NCI-H187 treated with DMSO at 0.1 percent for 48 hours (cell line): ENCODE data around the gene OPTN.
"Not testable (repeated sequence)": the region's sequence is repeated elsewhere in the genome, so short reads cannot be mapped to it uniquely, and the experiment has no call there.

ENCODE experiments used
- DNase-seq: peaks from one replicate; lab custom pipeline; 2025; lab: John Stamatoyannopoulos, UW

Gene OPTN

DNA sequence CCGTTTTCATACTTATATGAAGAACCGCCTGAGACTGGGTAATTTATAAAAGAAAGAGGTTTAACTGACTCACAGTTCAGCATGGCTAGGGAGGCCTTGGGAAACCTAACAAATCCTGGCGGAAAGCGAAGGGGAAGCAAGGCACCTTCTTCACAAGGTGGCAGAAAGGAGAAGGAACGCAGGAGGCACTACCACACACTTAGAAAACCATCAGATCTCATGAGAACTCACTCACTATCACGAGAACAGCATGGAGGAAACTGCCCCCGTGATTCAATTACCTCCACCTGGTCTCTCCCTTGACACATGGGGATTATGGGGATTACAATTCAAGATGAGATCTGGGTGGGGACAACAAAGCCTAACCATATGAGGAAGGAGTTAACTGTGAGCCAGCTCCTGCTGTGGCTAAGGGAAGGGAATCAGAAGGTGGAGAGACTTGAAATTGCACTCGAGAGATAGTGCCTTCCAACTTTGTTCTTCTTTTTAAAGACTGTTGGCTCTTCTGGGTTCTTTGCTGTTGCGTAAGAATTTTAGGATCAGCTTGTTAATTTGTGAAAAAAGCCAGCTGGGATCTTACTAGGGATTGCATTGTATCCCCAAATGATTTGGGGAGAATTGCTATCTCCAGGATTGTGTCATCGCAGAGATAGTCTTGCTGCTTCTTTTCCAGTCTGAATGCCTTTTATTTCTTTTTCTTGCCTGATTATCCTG, 21.0 kb downstream of the OPTN start:
- no peak for DNase-seq

DNA sequence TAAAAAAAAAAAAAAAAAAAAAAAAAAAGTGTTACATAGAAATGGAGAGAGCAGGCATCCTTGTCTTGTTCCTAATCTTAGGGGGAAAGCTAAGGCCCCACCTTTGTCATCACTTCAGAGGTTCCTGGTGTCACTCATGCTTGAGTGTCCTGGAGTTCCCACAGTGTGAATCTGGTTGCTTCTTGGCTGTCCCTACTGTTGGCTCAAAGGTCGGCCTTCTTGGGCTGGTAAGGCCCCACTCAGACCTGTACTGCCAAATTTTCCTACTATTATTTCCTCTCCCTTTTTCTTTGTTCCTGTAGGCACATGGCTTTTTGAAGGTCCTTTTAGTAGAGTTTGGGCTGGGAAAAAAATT, 21.5 kb downstream of the OPTN start:
- DNase-seq, result no peak

DNA sequence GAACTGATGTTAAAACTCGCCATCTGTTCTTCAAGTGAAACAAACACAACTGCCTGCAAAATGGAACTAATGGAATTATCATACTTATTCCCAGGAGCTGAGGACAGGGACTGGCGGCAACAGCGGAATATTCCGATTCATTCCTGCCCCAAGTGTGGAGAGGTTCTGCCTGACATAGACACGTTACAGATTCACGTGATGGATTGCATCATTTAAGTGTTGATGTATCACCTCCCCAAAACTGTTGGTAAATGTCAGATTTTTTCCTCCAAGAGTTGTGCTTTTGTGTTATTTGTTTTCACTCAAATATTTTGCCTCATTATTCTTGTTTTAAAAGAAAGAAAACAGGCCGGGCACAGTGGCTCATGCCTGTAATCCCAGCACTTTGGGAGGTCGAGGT, 36.7 kb downstream of the OPTN start:
- DNase-seq, result no peak

DNA sequence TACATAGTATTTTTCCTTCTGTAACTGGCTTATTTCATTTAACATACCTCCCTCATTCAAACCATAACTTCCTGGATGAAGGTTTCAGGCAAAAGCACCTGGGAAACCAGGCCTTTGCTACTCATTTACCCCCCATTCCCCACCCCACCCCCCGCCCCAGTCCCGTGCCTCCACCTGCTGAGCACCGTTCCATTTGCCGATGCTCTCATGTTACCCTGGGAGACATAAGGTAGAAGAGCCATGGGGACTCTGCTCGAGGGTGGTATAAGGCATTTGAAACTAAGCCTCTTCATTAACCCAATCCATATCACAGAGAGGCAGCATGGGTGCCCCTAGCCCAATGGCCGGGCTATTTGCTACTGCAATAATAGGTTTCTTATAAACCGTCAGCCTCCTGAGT, 39.2 kb downstream of the OPTN start:
- no peak for DNase-seq

DNA sequence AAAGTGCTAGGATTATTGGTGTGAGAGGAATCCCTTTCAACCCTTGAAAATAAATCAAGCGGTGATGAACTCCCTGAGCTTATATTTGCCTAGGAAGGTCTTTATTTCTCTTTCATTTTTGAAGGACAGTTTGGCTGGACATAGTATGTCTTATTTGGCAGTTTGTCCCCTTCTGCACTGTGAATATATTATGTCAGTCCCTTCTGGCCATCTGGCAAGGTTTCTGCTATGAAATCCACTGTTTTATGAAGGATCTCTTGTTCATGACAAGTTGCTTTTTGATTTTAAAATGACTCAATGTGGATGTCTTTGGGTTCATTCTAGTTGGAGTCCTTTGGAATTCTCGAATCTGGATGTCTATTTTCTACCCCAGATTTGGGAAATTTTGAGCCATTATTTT, 39.7 kb downstream of the OPTN start:
- DNase-seq, result no peak

DNA sequence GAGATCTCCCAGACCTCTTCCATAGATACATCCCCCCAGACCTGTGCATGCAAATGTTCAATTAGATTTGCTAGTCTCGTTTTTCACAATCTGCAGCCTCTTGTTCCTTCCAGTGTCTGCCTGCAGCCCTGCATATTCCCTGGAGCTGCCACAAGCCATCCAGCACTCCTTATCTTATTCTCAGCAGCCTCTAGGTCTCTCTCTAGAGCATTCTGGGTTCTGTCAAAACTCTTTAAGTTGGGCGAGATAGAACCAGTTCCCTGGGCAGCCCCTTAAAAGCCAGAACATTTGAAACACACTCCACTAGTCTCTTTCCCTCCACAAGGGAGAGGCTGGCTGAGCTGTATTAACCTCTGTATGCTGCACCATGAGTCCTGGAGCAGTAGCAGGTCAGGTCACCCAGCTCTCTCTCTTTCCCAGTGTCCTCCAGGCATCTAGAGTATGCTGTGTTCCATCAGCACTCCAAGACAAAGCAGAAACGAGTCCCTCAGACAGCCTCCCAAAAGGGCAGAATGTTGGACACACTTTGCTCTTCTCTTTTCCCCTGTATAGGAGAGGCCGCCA, 40.7 kb downstream of the OPTN start:
- no peak for DNase-seq

DNA sequence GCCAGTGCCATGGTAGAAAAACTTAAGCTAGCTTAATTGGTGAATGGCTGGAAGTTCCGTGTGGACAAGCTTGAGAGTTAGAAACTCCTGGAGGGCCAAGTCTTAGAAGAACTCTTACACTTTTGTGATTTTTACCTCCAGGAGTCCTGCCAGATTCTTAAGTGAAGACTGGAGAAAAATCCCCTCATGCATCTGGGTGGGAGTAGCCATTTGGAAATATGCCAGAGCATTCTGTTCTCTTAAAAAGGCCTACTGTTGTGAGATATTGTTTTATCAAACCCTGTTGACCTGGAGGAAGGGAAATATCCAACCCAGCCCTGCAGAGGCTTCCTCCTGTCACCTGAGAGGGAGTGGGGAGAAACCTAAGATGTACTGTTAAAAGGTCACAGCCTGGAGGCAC, 43.8 kb downstream of the OPTN start:
- no peak for DNase-seq

DNA sequence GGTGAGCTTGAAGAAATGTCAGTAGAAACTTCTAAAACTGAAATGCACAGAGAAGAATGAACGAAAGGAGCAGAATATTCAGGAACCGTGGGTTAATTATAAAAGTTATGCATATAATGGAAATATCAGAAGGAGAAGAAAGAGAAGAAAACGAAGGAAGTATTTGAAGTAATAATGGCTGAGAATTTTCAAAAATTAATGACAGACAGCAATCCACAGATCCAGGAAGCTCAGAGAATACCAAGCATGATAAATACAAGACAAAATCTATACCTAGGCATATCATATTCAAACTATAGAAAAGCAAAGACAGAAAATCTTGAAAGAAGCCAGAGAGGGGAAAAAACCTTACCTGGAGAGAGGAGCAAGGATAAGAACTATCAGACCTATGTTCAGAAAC, 44.9 kb downstream of the OPTN start:
- DNase-seq, result no peak

DNA sequence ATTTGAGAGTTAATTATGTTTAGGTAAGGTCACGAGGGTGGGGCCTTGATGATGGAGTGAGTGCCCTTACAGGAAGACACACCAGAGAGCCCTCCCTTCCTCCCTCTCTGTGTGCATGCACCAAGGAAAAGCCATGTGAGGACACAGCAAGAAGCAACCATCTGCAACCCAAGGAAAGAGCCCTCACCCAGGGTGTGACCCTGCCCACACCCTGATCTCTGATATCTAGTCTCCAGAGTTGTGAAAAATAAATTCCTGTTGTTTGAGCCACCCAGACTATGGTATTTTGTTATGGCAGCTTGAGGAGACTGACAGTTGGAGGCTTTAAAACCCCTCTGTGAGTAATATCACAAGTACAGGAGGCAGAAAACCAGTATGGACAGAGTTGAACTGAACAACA, 46.4 kb downstream of the OPTN start:
- no peak for DNase-seq

DNA sequence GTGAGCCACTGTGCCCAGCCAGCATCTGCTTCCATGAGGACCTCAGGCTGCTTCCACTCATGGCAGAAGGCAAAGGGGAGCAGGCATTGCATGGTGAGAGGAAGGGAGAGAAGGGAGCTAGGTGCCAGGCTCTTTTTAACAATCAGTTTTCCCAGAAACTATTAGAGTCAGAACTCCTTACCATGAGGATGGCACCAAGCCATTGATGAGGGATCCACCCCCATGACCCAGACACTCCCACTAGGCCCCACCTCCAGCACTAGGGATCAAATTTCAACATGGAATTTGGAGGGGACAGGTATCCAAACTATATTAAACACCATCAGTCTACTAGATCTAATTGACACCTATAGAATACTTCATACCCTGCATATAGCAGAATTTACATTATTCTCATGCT, 47.2 kb downstream of the OPTN start:
- no peak for DNase-seq

DNA sequence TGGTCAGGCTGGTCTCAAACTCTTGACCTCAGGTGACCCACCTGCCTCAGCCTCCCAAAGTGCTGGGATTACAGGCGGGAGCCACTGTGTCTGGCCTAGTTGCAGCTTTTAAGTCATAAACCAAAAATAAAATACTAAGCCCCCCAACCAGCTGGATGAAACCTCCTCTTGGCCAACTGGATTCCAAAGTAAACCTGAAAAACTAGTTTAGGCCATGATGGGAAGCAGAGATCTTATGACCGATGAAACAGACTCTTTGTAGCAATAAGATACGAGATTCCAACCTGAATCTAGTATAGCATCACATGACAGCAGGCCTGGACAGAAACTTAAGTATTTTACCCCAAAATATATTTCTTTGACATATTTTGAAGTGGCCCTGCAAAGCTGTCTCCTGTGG, 52.3 kb downstream of the OPTN start:
- DNase-seq, result no peak

DNA sequence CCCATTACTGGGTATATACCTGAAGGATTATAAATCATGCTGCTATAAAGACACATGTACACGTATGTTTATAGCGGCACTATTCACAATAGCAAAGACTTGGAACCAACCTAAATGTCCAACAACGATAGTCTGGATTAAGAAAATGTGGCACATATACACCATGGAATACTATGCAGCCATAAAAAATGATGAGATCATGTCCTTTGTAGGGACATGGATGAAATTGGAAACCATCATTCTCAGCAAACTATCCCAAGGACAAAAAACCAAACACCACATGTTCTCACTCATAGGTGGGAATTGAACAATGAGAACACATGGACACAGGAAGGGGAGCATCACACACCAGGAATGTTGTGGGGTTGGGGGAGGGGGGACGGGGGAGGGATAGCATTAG, 55.9 kb downstream of the OPTN start:
- not testable (repeated sequence) for DNase-seq

DNA sequence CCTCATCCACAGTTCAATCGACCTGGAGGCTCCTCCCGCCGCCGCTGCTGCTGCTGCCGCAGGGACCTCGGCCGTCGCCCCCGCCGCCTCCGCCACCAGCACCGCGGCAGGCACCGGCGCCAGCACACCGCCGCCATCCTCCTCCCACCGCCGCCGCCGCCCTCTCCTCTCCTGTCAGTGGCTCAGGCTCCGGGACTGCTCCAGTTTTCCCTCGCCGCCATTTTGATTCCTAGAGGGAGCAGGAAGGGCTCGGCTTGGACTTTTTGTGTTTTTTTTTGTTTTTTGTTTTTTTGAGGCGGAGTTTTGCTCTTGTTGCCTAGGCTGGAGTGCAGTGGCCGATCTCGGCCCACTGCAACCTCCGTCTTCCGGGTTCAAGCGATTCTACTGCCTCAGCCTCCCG, 58.4 kb downstream of the OPTN start:
- DNase-seq, result no peak

DNA sequence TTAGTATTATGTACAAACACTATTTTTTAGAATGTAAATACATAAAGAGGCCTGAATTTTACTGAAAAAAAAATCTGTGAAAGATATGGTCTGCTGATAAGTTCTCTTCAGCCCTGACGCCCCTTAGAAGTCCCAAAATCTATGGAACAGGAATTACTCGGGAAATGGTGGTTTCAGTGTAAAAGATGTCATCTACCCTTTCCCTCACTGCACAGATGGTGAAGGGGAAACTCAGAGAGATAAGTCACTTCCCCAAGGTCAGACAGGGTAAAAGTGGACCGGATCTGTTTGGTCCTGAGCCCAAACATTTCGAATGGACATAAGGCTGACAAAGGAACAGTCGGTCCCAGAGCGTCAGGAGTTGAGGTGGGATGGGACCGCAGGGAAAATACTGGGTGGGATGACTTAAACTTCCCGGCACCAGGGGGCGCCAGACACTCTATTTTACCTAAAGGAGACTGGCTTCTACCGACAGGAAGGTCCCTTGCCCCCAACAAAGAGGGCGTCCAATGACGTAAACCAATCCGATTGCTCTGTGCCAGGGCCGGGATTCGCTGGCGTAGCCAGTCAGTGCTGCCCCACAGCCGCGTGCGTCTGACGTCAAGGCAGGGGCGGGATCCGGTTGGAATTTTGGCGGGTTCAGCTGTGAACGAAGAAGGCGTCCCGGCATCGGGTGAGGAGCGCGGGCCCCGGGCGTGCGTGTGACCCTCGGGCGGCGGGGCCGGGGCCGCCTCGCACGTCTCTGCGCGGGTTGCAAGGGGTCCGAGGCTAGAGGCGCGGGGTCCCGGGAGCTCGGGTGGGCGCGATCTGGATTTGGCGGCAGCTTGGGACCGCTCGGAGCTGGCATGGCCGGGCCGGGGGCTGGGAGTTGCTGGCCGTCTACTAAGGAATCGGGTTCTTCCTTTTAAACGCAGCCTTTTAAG, 61.2 kb downstream of the OPTN start, which contains the start of gene MCM10:
Gene MCM10, plus strand, starts transcription at position 625 of the 923 bp plus-strand sequence. CDS start 2,645 bp downstream, outside the sequence.
- peak; percentile 75 for DNase-seq

DNA sequence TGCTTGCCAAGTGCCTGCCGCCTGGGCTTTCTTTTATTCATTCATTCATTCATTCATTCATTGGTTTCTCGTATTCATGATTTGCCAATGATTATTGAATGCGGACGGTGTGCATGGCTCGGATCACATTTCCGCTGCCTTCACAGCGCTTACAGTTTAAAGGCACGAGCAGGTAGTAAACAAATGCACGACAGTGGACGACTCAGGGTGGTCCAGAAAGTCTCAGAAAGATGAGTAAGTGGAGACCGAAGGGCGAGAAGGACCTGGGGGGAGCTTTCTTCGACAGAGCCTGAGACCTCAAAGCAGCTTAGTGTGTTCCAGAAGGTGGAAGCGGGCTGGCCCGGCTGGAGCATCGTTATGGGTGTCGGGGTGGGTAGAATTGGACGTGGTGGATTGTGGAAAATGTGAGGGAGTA, 61.9 kb downstream of the OPTN start:
- DNase-seq, result no peak

DNA sequence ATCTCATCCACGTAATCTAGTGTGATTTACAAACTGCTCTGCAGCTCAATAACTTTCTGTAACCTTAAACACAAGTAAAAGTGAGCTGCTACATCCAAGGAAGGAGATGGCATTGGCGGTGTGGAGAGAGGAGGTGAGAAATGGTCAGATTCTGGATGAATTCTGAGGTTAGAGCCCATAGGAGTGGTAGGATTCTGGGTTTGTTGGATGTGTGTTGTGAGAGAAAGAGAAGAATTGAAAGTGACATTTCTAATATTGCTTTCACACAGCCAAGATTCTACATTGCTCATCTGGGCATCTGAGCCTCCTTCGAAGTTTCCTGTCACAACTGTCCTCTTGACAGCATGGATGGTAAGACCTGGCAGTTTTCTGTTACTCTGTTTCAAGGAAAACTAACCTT, 63.9 kb downstream of the OPTN start:
- no peak for DNase-seq

DNA sequence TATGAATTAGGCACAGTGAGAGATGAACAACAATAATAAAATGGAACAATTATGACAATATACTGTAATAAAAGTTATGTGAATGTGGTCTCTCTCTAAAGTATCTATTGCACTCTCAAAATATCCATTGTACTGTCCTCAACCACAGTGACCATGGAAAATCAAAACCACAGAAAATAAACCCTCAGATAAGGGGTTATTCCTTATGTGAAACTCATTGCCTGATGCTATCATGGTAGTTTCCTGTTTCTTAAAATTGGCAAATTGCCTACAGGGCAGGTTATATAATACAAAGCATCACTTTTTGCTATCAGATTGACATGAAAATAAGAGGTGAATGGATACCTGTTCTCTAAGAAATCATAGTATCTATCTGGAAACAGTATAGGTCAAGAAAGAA, 65.2 kb downstream of the OPTN start:
- no peak for DNase-seq

DNA sequence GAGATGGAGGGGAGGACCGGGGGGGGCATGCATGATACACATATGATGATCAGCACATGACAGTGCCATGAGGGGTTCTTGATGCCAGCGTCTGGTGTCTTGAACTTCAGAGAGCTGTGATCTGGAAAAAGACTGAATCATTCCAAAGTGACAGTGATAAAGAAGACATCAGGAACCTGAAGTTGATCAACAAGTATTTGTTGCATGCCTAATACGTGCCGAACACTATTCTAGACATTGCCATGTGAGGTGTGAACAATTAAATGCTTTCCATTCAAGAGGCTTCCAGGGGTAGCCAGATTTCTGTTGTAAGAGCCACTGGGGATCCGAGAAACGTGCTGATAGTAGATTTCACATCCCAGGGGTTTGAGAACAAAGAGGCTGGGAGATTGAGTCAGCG, 67.6 kb downstream of the OPTN start:
- DNase-seq, result no peak

DNA sequence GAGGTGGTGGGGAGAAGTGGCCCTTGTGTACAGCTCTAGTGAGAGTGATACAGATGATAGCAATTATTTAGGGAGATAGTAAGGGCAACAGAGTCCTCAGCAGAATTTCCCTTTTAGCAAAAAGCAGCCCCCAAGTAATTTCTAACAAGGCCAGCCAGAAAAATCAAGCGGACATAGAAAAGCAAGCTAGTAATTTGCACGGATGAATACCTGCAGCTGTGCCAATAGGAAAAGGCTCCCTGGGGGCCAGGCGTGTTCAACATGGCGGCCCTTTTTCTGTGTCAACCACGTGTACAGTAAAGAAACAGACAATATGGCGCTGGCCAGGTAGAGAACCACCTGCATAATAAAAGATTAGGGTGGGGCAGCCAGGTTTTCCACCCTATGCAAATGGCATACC, 68.8 kb downstream of the OPTN start:
- no peak for DNase-seq

DNA sequence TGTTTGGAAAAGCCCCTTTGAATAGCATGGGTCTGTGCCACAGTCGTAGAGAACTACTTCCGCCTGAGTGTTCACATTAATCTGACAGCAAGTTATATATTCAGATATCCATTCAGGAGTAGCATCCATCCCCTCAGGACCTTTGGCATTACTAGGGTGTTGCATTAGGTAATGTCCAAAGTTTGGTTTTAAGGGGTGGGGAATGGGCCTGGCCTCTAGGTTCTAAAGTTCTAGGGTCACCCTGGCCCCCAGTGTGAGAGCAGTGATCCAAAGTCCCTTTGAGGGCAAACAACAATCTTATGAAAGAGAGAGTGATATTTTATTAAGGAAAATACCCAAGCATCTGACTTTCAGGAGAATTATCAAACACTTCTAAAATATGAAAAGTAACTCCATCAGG, 73.7 kb downstream of the OPTN start:
- no peak for DNase-seq

DNA sequence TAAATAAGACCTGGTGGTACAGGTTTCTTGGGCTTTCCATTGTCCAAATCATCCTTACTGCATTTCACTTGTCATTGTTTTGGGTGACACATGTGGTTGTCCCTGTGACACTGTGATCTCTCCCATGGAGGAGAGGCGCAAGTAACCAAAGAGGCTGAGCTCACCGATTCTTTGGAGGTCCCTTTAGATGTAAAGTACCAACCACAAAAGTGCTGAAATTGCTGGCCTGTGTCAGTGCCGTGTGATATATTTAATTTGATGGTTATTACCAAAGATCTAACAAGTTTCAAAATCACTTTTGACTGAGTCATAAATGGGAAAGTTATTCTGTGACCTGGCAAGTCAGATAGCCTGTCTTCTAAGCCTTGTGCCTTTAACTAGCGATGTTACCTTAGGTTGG, 80.8 kb downstream of the OPTN start:
- DNase-seq, result no peak

DNA sequence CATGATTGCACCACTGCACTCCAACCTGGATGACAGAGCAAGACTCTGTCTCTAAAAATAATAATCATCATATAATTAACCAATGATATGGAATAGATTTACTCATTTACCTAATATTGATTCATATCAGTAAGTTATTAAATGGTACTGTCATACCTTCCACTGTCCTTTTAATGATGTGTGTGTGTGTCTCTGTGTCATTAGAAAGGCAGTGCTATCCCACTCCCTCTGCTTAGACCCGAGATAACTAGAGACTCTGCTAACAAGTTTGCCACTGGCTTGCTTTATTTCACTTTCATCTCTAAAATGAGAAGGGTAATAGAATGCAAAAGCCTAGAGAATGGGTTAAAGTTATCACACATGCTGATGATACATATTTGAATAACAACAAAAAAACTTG, 82.5 kb downstream of the OPTN start:
- no peak for DNase-seq

DNA sequence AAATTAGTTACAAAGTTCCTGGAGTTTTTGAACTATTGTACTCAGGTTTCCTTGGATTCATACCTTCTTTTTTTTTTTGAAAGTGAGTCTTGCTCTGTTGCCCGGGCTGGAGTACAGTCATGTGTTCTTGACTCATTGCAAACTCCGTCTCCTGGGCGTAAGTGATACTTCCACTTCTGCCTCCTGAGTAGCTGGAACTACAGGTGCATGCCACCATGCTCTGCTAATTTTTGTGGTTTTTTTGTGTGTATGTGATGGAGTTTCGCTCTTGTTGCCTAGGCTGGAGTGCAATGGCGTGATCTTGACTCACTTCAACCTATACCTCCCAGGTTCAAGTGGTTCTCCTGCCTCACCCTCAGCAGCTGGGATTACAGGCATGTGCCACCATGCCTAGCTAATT, 83.7 kb downstream of the OPTN start:
- DNase-seq, result no peak
